HepG2 (cell line): ENCODE results near the gene POMT1. TPM values are rescaled to one million over a fixed set of nuclear protein-coding genes. Genes with fewer than 3 reads are reported as not detected.

Experiments
- HNRNPK ChIP-seq: fragments of 200-400 bp; formaldehyde crosslinking; IDR thresholded peaks from 2 replicates; pipeline ENCODE4 v1.6.1; 2018; ENCODE audit warnings: low read length, low read depth, moderate library complexity, mild to moderate bottlenecking; ENCODE audit not compliant: poor library complexity, severe bottlenecking
- KDM3A ChIP-seq: IDR thresholded peaks from 2 replicates; pipeline ENCODE4 v1.6.1; 2018; ENCODE audit warnings: low read depth, missing compliant biosample characterization
- MBD4 ChIP-seq: IDR thresholded peaks from 2 replicates; pipeline ENCODE4 v1.6.1; 2012; ENCODE audit warnings: low read length, inconsistent platforms, borderline replicate concordance
- MBNL3 ChIP-seq: fragments of 250-450 bp; sonication (Bioruptor Pico); conservative IDR thresholded peaks from 2 replicates; pipeline ENCODE4 v1.8.0; 2022; ENCODE audit warnings: mild to moderate bottlenecking, inconsistent platforms
- MNT ChIP-seq: fragments of 450-650 bp; IDR thresholded peaks from 2 replicates; pipeline ENCODE4 v1.6.1; 2016
- NR0B2 ChIP-seq: sonication (generic); formaldehyde crosslinking; IDR thresholded peaks from 2 replicates; pipeline ENCODE4 v1.4.0; 2020; ENCODE audit warnings: mild to moderate bottlenecking, missing genetic modification reagents
- PRDM15 ChIP-seq: sonication (generic); formaldehyde crosslinking; IDR thresholded peaks from 2 replicates; pipeline ENCODE4 v1.4.0; 2020; ENCODE audit warnings: missing genetic modification reagents
- PRMT3 ChIP-seq: sonication (generic); formaldehyde crosslinking; IDR thresholded peaks from 2 replicates; pipeline ENCODE4 v1.8.1; 2022; ENCODE audit warnings: low read depth, mild to moderate bottlenecking, moderate library complexity, missing genetic modification reagents, borderline replicate concordance
- SMARCC2 ChIP-seq: fragments of 450-650 bp; IDR thresholded peaks from 2 replicates; pipeline ENCODE4 v1.6.1; 2017; ENCODE audit warnings: antibody characterized with exemption, mild to moderate bottlenecking
- ZGPAT ChIP-seq: IDR thresholded peaks from 2 replicates; pipeline ENCODE4 v1.6.1; 2016; ENCODE audit warnings: mild to moderate bottlenecking
- ZNF839 ChIP-seq: sonication (generic); formaldehyde crosslinking; IDR thresholded peaks from 2 replicates; pipeline ENCODE4 v1.4.0; 2020; ENCODE audit warnings: missing genetic modification reagents, mild to moderate bottlenecking, borderline replicate concordance
- polyA plus RNA-seq, 8 experiments: library from polyadenylated mRNA; depleted of rRNA in 3 of 8; stranded (reverse) in 7 of 8; unstranded in 1 of 8; fragments of >200 nt; fragmentation: Illumina TruSeq in 4 of 8; extraction: Trizol in 4 of 8; gene quantifications; 2 replicates each; pipeline versions ENCODE4 v1.2.1 to v1.2.3, GENCODE V29; 2011 to 2016; ENCODE audit warnings: low read depth in 4 of 8, missing spikeins in 1 of 8, mixed read lengths in 1 of 8; ENCODE audit not compliant: insufficient read depth in 1 of 8
- total RNA-seq, 5 experiments: library from RNA; depleted of rRNA; stranded (reverse); fragments of >200 nt; fragmentation: Illumina TruSeq; extraction: Trizol; gene quantifications; 2 replicates each; pipeline ENCODE4 v1.2.3, GENCODE V29; 2016; ENCODE audit warnings: low read depth in 1 of 5
- TF ChIP-seq, protein P1 (sequence below): sonication (generic); formaldehyde crosslinking; IDR thresholded peaks from 2 replicates; pipeline ENCODE4 v1.5.1; 2020; ENCODE audit warnings: missing genetic modification reagents, mild to moderate bottlenecking, borderline replicate concordance
- TF ChIP-seq, protein P2 (sequence below): sonication (generic); formaldehyde crosslinking; IDR thresholded peaks from 2 replicates; pipeline ENCODE4 v1.5.0; 2020; ENCODE audit warnings: mild to moderate bottlenecking, missing genetic modification reagents
- TF ChIP-seq, protein P3 (sequence below): IDR thresholded peaks from 2 replicates; pipeline ENCODE4 v1.6.1; 2012; ENCODE audit warnings: inconsistent platforms

POMT1 gene
- total and polyA plus RNA-seq, 2 of the 13 experiments (the other 11 are each of a cell fraction or from before 2014, with no cell fraction given), result 21.6 to 22.7 TPM

GRCh38 chr9:131502781-131503625 is at the start of gene POMT1 (continued):
- peak; percentile 57; the same call in 1 of the 2 replicates for TF ChIP-seq NR0B2 (CRISPR knock-in tag)
- no peak for TF ChIP-seq SMARCC2
- no peak for TF ChIP-seq HNRNPK
- TF ChIP-seq MNT, result no peak
- peak; percentile 97 for TF ChIP-seq ZNF839 (CRISPR knock-in tag)
- TF ChIP-seq, protein P1, sequence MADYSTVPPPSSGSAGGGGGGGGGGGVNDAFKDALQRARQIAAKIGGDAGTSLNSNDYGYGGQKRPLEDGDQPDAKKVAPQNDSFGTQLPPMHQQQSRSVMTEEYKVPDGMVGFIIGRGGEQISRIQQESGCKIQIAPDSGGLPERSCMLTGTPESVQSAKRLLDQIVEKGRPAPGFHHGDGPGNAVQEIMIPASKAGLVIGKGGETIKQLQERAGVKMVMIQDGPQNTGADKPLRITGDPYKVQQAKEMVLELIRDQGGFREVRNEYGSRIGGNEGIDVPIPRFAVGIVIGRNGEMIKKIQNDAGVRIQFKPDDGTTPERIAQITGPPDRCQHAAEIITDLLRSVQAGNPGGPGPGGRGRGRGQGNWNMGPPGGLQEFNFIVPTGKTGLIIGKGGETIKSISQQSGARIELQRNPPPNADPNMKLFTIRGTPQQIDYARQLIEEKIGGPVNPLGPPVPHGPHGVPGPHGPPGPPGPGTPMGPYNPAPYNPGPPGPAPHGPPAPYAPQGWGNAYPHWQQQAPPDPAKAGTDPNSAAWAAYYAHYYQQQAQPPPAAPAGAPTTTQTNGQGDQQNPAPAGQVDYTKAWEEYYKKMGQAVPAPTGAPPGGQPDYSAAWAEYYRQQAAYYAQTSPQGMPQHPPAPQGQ, result no peak
- peak; percentile 87; the same call in 1 of the 2 replicates for TF ChIP-seq KDM3A (CRISPR knock-in tag)
- 0 out of 2 replicates have a peak, but pooled peaks have one; percentile 35 for TF ChIP-seq PRMT3 (CRISPR knock-in tag)
- peak; percentile 77 for TF ChIP-seq ZGPAT
- TF ChIP-seq MBNL3 (CRISPR knock-in tag), result no peak
- TF ChIP-seq MBD4, result no peak
- TF ChIP-seq, protein P2, sequence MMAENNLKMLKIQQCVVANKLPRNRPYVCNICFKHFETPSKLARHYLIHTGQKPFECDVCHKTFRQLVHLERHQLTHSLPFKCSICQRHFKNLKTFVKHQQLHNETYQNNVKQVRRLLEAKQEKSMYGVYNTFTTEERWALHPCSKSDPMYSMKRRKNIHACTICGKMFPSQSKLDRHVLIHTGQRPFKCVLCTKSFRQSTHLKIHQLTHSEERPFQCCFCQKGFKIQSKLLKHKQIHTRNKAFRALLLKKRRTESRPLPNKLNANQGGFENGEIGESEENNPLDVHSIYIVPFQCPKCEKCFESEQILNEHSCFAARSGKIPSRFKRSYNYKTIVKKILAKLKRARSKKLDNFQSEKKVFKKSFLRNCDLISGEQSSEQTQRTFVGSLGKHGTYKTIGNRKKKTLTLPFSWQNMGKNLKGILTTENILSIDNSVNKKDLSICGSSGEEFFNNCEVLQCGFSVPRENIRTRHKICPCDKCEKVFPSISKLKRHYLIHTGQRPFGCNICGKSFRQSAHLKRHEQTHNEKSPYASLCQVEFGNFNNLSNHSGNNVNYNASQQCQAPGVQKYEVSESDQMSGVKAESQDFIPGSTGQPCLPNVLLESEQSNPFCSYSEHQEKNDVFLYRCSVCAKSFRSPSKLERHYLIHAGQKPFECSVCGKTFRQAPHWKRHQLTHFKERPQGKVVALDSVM (CRISPR knock-in tag), result no peak
- TF ChIP-seq, protein P3, sequence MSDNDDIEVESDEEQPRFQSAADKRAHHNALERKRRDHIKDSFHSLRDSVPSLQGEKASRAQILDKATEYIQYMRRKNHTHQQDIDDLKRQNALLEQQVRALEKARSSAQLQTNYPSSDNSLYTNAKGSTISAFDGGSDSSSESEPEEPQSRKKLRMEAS, result peak; percentile 84
- TF ChIP-seq PRDM15 (CRISPR knock-in tag), result peak; percentile 63; the same call in 1 of the 2 replicates
